ENCODE results near the gene ASB14. TPM values are rescaled to one million over a fixed set of nuclear protein-coding genes. Genes with fewer than 3 reads are reported as not detected.

Gene ASB14
- total RNA-seq, 2 donors from 2014 or later = 2.5 TPM; not detected in 1

DNA sequence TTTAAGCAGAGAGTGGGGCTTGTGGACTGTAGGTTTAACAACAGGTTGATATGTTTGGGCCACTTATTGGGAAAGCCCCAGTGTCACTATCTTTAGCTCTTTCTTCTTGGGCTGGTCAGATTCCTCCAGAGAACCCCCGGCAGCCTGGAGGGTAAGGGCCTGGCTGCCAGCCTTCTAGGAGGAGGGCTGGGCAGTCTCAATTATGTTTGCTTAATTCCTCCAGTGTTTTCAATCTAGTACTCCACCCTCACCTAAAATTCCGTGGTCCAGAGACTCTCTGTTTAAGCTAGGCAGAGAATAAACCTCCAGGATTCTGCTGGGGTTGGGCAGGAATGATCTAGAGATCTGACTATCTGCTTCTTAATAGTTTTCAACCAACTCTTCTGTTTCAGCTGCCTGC, 5.3 kb downstream of the ASB14 start:
- H3K27me3 ChIP-seq = no peaks in the 10 kb centered on the region
- no peak overlapping the region for H3K27ac ChIP-seq
- H3K4me3 ChIP-seq = no peak overlapping the region

DNA sequence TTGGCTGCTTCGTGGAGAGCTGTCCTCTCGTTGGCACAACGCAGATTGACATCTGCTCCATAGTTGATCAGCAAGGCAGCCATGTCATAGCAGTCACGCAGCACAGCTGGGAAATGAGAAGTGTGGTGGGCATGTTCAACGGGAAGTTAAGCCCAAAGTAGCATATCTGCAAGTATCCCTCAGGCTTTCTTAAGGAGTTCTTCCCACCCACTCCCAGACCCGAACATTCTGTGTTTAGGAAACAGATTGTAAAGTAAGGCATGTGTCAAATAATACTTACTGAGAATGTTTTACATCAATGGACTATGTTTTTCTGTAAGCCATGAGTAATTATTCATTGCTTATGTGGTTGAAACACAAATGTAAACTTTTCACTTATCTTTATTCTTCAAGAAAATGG, 9.2 kb downstream of the ASB14 start:
- TF ChIP-seq, protein P1, sequence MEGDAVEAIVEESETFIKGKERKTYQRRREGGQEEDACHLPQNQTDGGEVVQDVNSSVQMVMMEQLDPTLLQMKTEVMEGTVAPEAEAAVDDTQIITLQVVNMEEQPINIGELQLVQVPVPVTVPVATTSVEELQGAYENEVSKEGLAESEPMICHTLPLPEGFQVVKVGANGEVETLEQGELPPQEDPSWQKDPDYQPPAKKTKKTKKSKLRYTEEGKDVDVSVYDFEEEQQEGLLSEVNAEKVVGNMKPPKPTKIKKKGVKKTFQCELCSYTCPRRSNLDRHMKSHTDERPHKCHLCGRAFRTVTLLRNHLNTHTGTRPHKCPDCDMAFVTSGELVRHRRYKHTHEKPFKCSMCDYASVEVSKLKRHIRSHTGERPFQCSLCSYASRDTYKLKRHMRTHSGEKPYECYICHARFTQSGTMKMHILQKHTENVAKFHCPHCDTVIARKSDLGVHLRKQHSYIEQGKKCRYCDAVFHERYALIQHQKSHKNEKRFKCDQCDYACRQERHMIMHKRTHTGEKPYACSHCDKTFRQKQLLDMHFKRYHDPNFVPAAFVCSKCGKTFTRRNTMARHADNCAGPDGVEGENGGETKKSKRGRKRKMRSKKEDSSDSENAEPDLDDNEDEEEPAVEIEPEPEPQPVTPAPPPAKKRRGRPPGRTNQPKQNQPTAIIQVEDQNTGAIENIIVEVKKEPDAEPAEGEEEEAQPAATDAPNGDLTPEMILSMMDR (IDR thresholded peaks at IDR 0.05) = no peak
- no peak overlapping the region for H3K4me3 ChIP-seq
- H3K27me3 ChIP-seq = no peaks in the 10 kb centered on the region
- no peaks in the 10 kb centered on the region for H3K9me3 ChIP-seq
- no peaks in the 10 kb centered on the region for H3K36me3 ChIP-seq
- no peak overlapping the region for H3K27ac ChIP-seq
- H3K4me1 ChIP-seq = no peaks in the 10 kb centered on the region
- no peak for DNase-seq (ENCODE audit: low spot score)

More for the DNA sequence above, 5.3 kb downstream of the ASB14 start:
- Histone ChIP-seq H3K9me3 (no peaks in the 10 kb centered on the region), H3K4me1 (no peaks in the 10 kb centered on the region), H3K36me3 (no peaks in the 10 kb centered on the region)
- TF ChIP-seq, protein P1 (IDR thresholded peaks at IDR 0.05) = no peak
- DNase-seq (ENCODE audit: low spot score) = no peak

DNA sequence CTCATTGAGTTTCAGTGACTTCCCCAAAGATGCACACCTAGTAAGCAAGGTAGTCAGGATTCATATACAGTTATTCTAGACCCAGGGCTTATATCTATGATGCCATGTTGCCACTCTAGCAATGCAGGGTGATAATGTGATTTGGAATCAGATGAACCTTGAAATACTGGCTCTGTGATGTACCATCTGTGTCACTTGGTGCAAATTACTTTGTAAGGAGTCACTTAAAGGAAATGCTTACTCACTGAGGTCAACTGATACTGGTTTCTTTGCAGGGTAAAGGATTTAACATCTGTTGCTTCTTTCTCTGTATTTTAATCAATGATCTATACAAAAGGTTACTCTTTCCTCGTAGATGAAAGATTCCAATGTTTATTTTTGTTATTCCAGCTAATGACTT, 10.8 kb downstream of the ASB14 start:
- Histone ChIP-seq H3K4me1 (no peaks in the 10 kb centered on the region), H3K36me3 (no peaks in the 10 kb centered on the region), H3K9me3 (no peaks in the 10 kb centered on the region), H3K4me3 (no peak overlapping the region), H3K27me3 (no peaks in the 10 kb centered on the region), H3K27ac (no peak overlapping the region)
- DNase-seq (ENCODE audit: low spot score) = no peak
- TF ChIP-seq, protein P1 (IDR thresholded peaks at IDR 0.05) = no peak

DNA sequence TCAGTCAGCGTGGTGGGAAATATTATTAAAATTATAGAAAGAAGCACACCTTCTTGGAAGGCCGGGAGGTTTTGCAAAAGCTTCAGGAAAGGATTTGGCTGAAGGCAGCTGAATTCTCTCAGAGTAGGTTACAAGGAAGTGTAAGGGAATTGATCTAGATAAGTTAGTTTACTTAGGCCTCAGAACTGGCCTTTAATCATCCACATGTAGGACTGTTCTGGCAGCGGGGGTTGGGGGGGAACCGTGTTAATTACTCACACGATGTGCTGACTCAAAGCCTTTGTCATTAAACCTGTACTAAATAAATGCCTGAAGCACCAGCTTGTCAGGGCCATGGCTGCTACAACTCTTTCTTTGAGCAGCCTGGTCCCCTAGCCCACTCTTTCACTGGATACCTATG, 12.8 kb downstream of the ASB14 start:
- TF ChIP-seq, protein P1 (IDR thresholded peaks at IDR 0.05) = no peak
- Histone ChIP-seq H3K36me3 (no peaks in the 10 kb centered on the region), H3K4me1 (no peaks in the 10 kb centered on the region), H3K27me3 (no peaks in the 10 kb centered on the region), H3K4me3 (no peak overlapping the region), H3K9me3 (no peaks in the 10 kb centered on the region), H3K27ac (no peak overlapping the region)
- DNase-seq (ENCODE audit: low spot score) = no peak

DNA sequence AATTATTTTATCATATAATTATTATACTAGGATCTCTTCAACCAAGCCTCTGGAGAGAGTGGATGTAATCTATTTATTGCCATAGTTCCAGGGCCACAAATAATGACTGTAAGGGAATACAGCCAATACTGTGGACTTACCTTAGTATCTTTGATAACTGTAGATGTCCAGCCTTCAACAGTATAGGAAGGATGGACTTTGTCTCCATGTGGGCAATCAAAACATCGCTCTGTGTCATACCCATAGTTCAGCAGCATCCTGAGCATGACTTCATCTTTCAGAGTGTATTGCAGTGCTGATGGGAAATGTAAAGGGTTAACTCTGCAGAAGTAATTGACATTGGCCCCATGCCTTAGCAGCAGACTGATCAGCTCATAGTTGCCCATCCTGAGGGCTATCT, 14.2 kb downstream of the ASB14 start:
- DNase-seq (ENCODE audit: low spot score) = no peak
- Histone ChIP-seq H3K4me3 (no peak overlapping the region), H3K27me3 (no peaks in the 10 kb centered on the region), H3K4me1 (no peaks in the 10 kb centered on the region), H3K27ac (no peak overlapping the region), H3K9me3 (no peaks in the 10 kb centered on the region), H3K36me3 (no peaks in the 10 kb centered on the region)
- TF ChIP-seq, protein P1 (IDR thresholded peaks at IDR 0.05) = no peak

DNA sequence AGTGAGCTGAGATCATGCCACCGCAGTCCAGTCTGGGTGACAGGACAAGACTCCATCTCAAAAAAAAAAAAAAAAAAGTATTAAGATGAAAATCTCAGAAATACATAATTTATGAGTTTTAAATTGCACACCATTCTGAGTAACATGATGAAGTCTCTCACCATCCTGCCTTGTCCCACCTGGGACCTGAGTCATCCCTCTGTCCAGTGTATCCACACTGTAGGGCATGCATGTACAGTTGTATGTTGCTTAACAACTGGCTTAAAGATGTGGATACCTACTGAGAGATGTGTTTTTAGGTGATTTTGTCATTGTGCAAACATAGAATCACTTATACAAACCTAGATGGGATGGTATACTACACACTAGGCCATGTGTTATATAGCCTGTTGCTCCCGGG, 17.1 kb downstream of the ASB14 start:
- TF ChIP-seq, protein P1 (IDR thresholded peaks at IDR 0.05) = no peak
- DNase-seq (ENCODE audit: low spot score) = no peak
- Histone ChIP-seq H3K9me3 (no peaks in the 10 kb centered on the region), H3K27ac (no peak overlapping the region), H3K36me3 (peaks cover 15% of the 10 kb centered on the region), H3K27me3 (no peaks in the 10 kb centered on the region), H3K4me1 (no peaks in the 10 kb centered on the region), H3K4me3 (no peak overlapping the region)

Measured in right atrium auricular region (tissue), 2 donors.